ENCODE results near the gene TPCN1.

- TF ChIP-seq CTCF (IDR thresholded peaks at IDR 0.05; ENCODE audit: poor library complexity) (no peak), EZH2 (IDR thresholded peaks at IDR 0.05; ENCODE audit: borderline replicate concordance) (no peak)
These were observed 23.7 kb upstream of the TPCN1 start for GRCh38 chr12:113197518-113198077.

All from hepatocyte (in vitro differentiated cells).